HAP-1 (cell line): ENCODE data around the gene MEGF9.

ENCODE experiments used
- DNase-seq, 2 experiments: peaks; one replicate each; pipeline ENCODE4 v3.0.0-alpha.2; 2016 to 2020; ENCODE audit warnings: low spot score in 2 of 2
- H3K27me3 ChIP-seq: fragments of 250-450 bp; sonication (Bioruptor Pico); 2 replicates; pipeline ENCODE4 v1.5.1; 2020; ENCODE audit warnings: low read depth, mild to moderate bottlenecking, moderate library complexity
- H3K36me3 ChIP-seq: fragments of 250-450 bp; sonication (Bioruptor Pico); replicated peaks from 2 replicates; pipeline ENCODE4 v1.5.1; 2020; ENCODE audit warnings: mild to moderate bottlenecking
- H3K4me1 ChIP-seq: fragments of 250-450 bp; sonication (Bioruptor Pico); 2 replicates; pipeline ENCODE4 v1.5.1; 2020; ENCODE audit warnings: mild to moderate bottlenecking
- H3K4me3 ChIP-seq: fragments of 250-450 bp; sonication (Bioruptor Pico); 2 replicates; pipeline ENCODE4 v1.5.1; 2020; ENCODE audit warnings: mild to moderate bottlenecking, moderate library complexity
- H3K9me3 ChIP-seq: fragments of 250-450 bp; sonication (Bioruptor Pico); 2 replicates; pipeline ENCODE4 v1.5.1; 2020; ENCODE audit warnings: mild to moderate bottlenecking, moderate library complexity
- in situ Hi-C: fragments of 300-500 bp; cut with MboI; formaldehyde crosslinking; loops from 3 replicates; pipeline ENCODE4 v1.14.3; 2020; ENCODE audit warnings: low sequenced_read_pairs, inconsistent platforms, mixed read lengths

MEGF9 gene

DNA sequence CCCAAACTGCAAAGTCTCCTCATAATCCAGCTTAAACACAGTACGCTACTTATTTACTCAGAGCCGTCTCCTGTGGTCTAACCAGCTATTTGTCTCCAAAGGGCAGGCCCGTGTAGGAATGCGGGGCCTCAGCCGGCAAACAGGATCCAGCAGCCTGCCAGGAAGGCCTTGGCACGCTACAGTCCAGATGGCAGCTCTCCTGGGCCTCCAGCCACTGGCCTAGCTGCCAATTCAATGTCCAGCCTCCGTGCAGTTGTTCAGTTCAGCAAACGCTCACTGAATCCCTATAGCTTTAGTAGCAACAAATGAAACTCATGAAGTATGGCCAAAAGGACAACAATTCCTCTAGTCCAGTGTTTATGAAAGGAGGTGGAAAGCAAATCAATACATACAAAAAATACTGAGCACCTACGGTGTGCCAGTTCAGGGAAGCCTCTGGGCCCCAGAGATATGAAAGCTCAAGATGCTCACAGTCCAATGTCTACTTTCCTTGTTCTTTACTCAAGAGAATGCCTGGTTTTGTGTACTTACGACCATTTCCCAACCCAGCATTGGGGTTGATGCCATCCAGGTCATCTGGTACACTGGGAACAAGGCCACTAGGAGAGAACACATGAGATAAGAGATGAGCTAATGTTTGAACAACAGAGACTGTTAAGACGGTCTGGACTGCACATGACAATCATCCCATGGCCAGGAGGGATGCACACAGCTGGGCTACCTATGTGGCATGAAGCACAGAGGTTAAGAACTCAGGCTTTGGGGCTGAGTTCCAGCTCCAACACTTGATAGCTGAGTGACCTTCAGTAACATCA is 142.6 kb downstream of the MEGF9 start:
- no peaks in the 10 kb centered on the region for H3K9me3 ChIP-seq
- no peak for DNase-seq
- H3K4me3 ChIP-seq = no peak overlapping the region
- peaks cover 59% of the 10 kb centered on the region for H3K36me3 ChIP-seq
- no peaks in the 10 kb centered on the region for H3K27me3 ChIP-seq
- in situ Hi-C loops = no loop called here
- H3K4me1 ChIP-seq = peaks cover 12% of the 10 kb centered on the region

DNA sequence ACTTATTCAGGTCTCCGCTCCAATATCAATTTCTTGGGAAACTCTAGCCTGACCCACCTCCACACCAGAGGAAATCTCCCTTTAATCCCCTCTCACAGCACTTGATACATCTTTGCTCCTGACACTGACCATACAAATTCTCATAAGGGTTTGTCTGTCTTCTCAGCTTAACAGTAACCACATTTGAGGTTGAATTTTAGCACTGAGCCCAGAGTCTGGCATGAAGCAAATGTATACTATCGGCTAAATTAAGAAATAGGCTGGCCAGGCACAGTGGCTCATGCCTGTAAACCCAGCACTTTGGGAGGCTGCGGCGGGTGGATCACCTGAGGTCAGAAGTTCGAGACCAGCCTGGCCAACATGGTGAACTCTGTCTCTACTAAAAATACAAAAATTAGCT is 144.0 kb downstream of the MEGF9 start:
- DNase-seq = no peak
- H3K36me3 ChIP-seq = peaks cover 70% of the 10 kb centered on the region
- no peak overlapping the region for H3K4me3 ChIP-seq
- no peaks in the 10 kb centered on the region for H3K9me3 ChIP-seq
- H3K27me3 ChIP-seq = no peaks in the 10 kb centered on the region
- in situ Hi-C loops = no loop called here
- peaks cover 12% of the 10 kb centered on the region for H3K4me1 ChIP-seq

DNA sequence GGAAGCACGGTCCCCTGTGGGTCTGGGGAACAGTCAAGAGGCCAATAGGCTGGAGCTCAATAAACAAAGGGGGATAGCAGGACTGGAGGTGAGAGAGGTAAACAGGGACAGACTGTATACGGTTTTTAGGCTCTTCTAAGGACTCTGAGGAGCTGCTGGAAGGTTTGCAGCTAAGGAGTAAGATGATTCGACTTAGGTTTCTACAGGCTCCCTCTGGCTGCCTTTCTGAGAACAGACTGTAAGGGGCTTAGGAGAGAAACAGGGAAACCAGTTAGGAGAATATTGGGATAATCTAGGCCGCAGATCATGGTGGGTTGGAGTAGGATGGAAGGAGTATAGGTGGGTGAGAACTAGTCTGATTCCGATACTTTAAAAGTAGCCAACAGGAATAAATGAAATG is 144.7 kb downstream of the MEGF9 start:
- H3K36me3 ChIP-seq = peaks cover 72% of the 10 kb centered on the region

DNA sequence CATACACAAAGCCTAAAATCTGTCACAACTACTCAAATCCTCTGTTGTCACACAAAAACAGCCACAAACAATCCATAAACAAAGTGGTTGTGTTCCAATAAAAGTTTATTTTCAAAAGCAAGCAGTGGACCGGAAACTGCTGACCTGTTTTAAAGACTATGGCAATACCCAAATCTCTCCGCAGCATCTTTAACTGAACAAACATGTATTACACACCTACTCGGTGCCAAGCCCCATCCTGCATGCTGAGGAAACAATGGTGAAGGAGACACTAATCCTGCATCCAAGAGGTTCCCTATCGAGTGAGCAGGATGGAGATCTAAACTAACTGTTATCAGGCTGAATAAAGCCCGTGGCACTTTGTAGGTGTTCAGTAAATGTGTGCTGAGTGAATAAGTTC is 145.5 kb downstream of the MEGF9 start:
- Histone ChIP-seq H3K4me1 (no peaks in the 10 kb centered on the region), H3K27me3 (no peaks in the 10 kb centered on the region), H3K4me3 (no peak overlapping the region), H3K9me3 (no peaks in the 10 kb centered on the region; the same call in 1 of the 2 replicates), H3K36me3 (peaks cover 75% of the 10 kb centered on the region)
- in situ Hi-C loops = no loop called here
- DNase-seq = no peak

More for the DNA sequence above, 144.7 kb downstream of the MEGF9 start:
- Histone ChIP-seq H3K27me3 (no peaks in the 10 kb centered on the region), H3K4me3 (no peak overlapping the region), H3K4me1 (peaks cover 6% of the 10 kb centered on the region), H3K9me3 (no peaks in the 10 kb centered on the region; the same call in 1 of the 2 replicates)
- no peak for DNase-seq
- in situ Hi-C loops = no loop called here

DNA sequence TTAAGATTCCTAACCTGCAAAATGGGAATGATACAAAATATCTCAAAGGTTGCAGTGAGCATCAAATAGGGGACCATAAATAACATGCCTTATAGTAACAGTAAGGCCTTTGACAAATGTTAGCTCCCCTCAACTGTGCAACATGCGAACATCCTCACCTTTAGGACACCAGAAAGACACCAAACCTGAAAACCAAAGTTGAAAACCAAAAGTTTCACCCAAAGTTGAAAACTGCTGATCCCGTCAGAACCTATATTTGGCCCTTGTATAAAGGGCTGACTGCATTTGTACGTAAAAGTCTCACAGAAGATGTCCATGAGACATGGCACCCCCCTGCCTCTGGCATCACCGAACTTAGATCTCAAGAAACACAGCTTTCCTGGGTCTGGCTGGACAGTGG is 146.4 kb downstream of the MEGF9 start:
- Histone ChIP-seq H3K36me3 (peaks cover 79% of the 10 kb centered on the region), H3K4me1 (no peaks in the 10 kb centered on the region), H3K9me3 (no peaks in the 10 kb centered on the region; the same call in 1 of the 2 replicates), H3K4me3 (no peak overlapping the region), H3K27me3 (no peaks in the 10 kb centered on the region)
- DNase-seq = no peak
- in situ Hi-C loops = no loop called here

DNA sequence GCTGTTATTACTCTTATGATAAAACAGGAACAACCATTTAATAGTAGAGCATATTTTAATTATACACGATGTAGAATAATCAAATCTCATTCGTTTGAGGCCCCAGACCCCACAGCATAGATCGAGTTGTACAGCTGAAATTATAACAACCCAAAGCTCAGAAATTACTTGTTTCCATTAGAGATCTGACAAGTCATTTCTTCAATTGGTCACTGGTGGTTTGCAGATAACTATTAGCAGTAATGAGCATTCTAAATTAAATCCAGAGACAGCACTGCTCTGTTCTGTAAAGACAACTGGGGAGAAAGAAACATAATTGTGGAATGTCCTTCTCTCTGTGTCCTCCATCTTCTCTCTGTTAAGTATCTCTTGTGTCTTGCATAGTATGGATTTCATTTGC is 147.2 kb downstream of the MEGF9 start:
- no peak for DNase-seq
- Histone ChIP-seq H3K9me3 (no peaks in the 10 kb centered on the region; the same call in 1 of the 2 replicates), H3K4me3 (no peak overlapping the region), H3K4me1 (no peaks in the 10 kb centered on the region), H3K27me3 (no peaks in the 10 kb centered on the region), H3K36me3 (peaks cover 81% of the 10 kb centered on the region)
- in situ Hi-C loops = no loop called here

DNA sequence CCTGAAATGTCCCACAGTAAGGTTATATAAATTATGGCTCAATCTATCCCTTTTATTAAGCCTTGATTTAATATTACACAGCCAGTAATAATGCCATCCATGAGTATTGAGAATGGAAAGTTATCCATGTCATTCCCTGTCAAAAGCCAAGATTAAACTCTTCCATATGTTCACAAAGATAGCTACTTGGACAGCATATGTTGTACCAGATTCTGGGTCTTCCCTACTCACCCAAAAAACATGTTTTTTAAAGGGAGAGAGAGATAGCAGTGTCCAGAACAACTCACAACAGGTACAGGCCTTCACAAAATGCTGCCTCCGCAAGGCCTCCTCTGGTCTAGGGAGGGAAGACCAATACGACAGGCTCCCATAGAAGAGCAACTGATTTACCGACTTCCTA is 149.7 kb downstream of the MEGF9 start:
- in situ Hi-C loops = no loop called here
- Histone ChIP-seq H3K4me1 (no peaks in the 10 kb centered on the region), H3K36me3 (peaks cover 64% of the 10 kb centered on the region), H3K9me3 (no peaks in the 10 kb centered on the region; the same call in 1 of the 2 replicates), H3K27me3 (no peaks in the 10 kb centered on the region), H3K4me3 (no peak overlapping the region)
- DNase-seq = no peak

DNA sequence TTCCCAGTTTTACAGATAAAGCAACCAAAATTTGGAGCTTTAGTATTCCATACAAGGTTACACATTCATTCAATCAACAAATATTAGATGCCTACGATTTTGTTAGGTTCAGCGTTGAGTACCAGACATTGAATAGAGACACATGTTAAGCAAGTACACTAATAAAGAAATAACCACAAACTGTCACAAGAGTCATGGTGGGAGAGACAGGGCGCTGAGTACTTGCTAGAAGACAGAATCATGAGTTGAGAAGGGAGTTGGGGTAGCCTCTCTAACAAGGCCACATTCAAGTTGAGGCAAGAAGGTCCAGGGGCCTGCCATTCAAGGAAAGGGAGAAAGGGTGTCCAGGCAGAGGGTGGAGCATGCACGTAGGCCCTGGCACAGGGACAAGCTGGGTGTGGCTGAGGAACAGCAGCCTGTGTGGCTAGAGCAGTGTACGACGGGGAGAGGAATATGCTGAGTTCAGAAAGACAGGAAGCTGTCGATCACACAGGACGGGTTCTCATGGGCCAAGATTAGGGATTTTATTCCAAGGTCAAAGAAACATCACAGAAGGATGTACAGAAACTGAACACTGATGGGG is 151.3 kb downstream of the MEGF9 start:
- Histone ChIP-seq H3K27me3 (no peaks in the 10 kb centered on the region), H3K36me3 (peaks cover 55% of the 10 kb centered on the region), H3K4me1 (no peaks in the 10 kb centered on the region), H3K9me3 (no peaks in the 10 kb centered on the region; the same call in 1 of the 2 replicates), H3K4me3 (no peak overlapping the region)
- in situ Hi-C loops = no loop called here
- no peak for DNase-seq

DNA sequence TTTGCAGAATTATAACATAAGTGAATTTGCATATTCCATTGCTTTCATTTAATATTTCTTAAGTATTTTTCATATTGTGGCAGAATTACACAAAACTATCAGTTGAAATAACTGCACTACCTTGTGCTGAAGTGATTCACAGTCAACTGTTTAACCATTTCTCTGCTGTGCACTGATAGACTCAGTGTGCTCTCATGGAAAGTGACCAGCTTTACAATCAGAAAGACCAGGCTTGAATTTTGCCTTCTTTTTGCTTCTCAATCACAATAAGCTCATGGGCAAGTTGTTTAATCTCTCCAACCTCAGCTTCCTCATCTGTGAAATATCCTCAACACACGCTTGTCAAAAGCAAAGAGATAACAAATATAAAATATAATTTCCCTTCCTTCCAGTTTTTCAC is 152.6 kb downstream of the MEGF9 start:
- Histone ChIP-seq H3K4me3 (no peak overlapping the region), H3K9me3 (no peaks in the 10 kb centered on the region; the same call in 1 of the 2 replicates), H3K36me3 (peaks cover 47% of the 10 kb centered on the region), H3K4me1 (no peaks in the 10 kb centered on the region), H3K27me3 (no peaks in the 10 kb centered on the region)
- DNase-seq = no peak
- in situ Hi-C loops = no loop called here

DNA sequence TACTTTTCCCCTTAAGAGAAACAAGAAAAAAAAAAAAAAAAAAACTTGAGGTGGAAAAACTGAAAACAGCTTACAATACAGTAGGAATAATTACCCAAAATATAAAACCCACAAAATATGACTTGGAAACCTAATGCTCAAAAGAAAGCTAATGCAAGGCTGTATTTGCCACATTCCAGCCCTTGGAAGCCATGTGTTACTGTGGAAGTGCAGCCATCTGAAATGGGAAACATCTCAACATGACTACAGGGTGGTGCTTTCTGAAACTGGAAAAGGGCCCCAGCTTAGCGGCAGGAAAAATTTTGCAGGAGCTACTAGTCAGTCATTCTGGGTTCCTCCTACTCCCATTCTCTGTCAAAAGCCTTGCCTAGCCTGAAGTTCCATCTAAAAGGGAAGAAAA is 154.7 kb downstream of the MEGF9 start:
- no peaks in the 10 kb centered on the region for H3K9me3 ChIP-seq
- H3K4me1 ChIP-seq = no peaks in the 10 kb centered on the region
- no peaks in the 10 kb centered on the region for H3K27me3 ChIP-seq
- in situ Hi-C loops = no loop called here
- H3K36me3 ChIP-seq = peaks cover 43% of the 10 kb centered on the region
- no peak overlapping the region for H3K4me3 ChIP-seq
- no peak for DNase-seq

DNA sequence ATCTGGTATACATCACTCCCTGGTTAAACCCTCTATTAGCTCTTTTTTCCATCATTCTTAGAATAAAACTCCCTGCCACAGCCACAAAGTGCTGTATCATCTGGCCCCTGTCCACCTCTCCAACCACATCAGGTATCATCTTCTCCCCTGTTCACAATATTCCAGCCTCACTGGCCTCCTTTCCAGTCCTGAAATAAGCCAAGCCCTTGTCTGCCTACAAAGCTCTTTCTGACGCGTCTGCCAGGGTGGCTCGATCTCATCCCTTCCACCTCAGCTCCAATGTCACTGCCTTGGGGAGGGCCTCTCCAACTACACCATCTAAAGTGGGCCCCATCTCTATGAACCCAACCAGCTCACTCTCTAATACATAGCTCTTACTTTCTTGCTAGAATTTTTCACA is 155.8 kb downstream of the MEGF9 start:
- Histone ChIP-seq H3K4me1 (no peaks in the 10 kb centered on the region), H3K9me3 (no peaks in the 10 kb centered on the region), H3K36me3 (peaks cover 38% of the 10 kb centered on the region), H3K27me3 (no peaks in the 10 kb centered on the region), H3K4me3 (no peak overlapping the region)
- no peak for DNase-seq
- in situ Hi-C loops = no loop called here

DNA sequence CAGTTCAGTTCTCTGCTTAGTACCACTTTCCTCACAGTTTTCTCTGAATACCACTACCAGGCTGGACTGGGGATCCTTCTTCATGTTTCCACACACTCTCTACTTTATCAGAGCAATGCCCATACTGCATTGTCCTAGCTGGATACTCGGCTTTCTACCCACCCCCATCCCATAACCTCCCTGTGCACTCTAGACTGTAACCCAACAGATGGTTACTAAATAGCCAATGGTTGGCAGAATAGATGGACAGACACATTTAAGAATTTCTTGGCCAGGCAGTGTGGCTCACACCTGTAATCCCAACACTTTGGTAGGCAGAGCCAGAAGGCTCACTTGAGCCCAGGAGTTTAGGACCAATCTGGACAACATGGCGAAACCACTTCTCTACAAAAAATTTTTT is 157.1 kb downstream of the MEGF9 start:
- no peaks in the 10 kb centered on the region for H3K9me3 ChIP-seq
- DNase-seq = no peak
- no peaks in the 10 kb centered on the region for H3K4me1 ChIP-seq
- H3K27me3 ChIP-seq = no peaks in the 10 kb centered on the region
- no peak overlapping the region for H3K4me3 ChIP-seq
- in situ Hi-C loops = no loop called here
- peaks cover 29% of the 10 kb centered on the region for H3K36me3 ChIP-seq

DNA sequence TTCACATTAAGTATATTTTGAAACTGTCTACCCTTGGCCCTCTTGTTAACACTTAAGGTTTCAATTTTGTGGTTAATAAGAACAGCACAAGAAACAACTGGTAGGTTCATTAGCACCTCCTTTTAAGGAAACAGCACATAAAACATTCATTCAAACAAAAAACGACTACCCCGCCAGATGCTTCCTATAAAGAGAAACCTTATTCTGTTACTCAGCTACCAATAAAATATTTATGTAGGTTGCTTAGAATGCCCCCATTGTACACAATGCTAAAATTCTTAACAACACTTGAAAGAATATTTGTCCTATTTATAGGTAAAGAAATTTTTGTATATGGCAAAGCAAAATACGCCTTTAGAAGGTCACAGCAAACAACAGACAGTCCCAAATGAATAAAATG is 157.5 kb downstream of the MEGF9 start:
- no peak for DNase-seq
- in situ Hi-C loops = no loop called here
- Histone ChIP-seq H3K9me3 (no peaks in the 10 kb centered on the region), H3K36me3 (peaks cover 25% of the 10 kb centered on the region), H3K4me3 (no peak overlapping the region), H3K27me3 (no peaks in the 10 kb centered on the region), H3K4me1 (no peaks in the 10 kb centered on the region)

DNA sequence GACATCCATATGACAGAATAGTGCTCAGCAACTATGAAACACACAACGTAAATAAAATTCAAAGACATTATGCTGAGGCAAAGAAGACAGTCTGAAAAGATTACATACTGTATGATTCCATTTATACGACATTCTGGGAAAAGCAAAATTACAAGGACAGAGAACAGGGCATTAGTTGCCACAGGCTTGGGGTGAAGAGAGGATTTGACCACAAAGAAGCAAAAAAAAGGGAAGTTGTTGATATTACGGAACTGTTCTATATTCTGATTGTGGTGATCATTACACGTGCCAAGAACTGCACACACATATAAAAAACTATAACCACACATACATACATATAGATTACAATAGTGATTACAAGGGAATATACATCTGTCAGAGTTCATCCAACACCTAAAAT is 158.4 kb downstream of the MEGF9 start:
- no peaks in the 10 kb centered on the region for H3K27me3 ChIP-seq
- H3K9me3 ChIP-seq = no peaks in the 10 kb centered on the region
- no peak overlapping the region for H3K4me3 ChIP-seq
- DNase-seq = no peak
- peaks cover 9% of the 10 kb centered on the region for H3K4me1 ChIP-seq
- peaks cover 21% of the 10 kb centered on the region for H3K36me3 ChIP-seq
- in situ Hi-C loops = no loop called here
